Endothelial cell of hepatic sinusoid (primary cell): Measurements from ENCODE around the gene CNOT1.

Experiments used
- in situ Hi-C: cut with HindIII; loops from 2 replicates; pipeline ENCODE4 v1.10.0; 2017; ENCODE audit warnings: low sequenced_read_pairs

CNOT1 gene

GRCh38 chr16:58519707-58520106 is 109.9 kb downstream of the CNOT1 start:
- in situ Hi-C loops, result no loop called here

DNA sequence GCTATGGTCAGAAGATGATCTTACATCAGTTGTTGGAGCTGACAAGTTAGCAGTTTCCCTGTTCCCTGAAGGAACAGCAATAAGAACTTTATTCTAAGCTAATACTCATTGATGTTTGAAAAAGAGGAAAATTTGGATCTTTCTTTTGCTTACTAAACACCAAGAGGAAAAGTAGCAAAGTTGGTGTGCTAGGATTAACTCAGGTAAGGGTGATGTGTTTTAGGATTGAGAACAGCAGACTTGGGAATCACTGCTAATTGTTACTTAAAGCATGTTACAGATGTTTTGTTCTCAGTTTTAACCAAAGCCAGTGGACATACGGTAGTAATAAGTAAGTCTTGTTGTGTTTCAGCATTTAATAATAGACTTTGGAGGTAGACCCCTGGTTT is 110.7 kb downstream of the CNOT1 start:
- in situ Hi-C loops, result no loop called here

DNA sequence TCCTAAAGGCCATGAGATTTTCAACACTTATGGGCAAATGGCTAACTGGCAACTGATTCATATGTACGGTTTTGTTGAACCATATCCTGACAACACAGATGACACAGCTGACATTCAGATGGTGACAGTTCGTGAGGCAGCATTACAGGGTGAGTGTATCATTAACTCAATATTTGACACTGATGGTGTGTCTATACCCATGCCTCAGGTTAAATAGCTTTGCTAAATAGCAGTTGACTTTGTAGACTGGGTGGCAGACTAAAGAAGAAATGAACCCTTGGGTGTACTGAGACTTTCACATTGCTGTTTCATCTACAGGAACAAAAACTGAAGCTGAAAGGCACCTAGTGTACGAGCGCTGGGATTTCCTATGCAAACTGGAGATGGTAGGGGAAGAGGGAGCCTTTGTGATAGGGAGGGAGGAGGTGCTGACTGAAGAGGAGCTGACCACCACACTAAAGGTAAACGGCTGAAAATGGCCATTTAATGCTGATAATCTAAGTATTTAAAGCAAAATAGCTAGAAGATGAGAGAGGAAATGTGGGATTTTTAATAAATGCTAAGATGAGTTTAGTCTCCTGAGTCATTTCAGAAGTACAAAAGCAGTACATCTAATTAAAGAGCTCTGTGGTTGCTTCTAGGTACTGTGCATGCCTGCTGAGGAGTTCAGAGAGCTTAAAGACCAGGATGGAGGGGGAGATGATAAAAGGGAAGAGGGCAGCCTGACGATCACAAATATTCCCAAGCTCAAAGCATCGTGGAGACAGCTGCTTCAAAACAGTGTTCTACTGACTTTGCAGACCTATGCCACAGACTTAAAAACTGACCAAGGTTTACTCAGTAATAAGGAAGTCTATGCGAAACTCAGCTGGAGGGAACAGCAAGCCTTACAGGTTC is 111.3 kb downstream of the CNOT1 start:
- in situ Hi-C loops, result no loop called here

GRCh38 chr16:58516768-58517107 is 112.9 kb downstream of the CNOT1 start:
- in situ Hi-C loops, result no loop called here

DNA sequence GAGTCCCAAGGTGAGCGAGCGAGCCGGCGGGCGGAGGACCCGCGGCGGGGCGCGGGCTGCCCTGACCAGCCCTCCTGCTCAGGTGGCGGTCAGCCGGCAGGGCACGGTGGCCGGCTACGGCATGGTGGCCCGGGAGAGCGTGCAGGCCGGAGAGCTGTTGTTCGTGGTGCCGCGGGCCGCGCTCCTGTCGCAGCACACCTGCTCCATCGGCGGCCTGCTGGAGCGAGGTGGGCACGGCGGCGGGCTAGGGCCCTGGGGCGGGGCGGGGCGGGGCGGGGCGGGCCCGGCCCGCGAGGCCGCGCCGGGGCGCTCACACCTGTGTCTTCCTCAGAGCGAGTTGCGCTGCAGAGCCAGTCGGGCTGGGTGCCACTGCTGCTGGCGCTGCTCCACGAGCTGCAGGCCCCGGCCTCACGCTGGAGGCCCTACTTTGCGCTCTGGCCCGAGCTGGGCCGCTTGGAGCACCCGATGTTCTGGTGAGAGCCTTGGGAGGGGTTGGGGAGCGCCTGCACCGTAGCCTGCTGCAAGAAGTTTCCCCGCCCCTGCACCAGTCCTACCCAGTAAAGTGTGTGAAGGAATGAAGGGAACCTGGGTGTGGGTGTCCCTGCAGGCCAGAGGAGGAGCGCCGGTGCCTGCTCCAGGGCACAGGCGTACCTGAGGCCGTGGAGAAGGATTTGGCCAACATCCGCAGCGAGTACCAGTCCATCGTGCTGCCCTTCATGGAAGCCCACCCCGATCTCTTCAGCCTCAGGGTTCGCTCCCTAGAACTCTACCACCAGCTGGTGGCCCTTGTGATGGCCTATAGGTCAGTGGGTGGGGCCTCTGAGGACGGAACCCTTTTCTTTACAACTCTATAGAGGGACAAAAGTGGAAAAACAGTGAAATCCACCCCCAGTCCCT is 113.5 kb downstream of the CNOT1 start:
- in situ Hi-C loops, result no loop called here

DNA sequence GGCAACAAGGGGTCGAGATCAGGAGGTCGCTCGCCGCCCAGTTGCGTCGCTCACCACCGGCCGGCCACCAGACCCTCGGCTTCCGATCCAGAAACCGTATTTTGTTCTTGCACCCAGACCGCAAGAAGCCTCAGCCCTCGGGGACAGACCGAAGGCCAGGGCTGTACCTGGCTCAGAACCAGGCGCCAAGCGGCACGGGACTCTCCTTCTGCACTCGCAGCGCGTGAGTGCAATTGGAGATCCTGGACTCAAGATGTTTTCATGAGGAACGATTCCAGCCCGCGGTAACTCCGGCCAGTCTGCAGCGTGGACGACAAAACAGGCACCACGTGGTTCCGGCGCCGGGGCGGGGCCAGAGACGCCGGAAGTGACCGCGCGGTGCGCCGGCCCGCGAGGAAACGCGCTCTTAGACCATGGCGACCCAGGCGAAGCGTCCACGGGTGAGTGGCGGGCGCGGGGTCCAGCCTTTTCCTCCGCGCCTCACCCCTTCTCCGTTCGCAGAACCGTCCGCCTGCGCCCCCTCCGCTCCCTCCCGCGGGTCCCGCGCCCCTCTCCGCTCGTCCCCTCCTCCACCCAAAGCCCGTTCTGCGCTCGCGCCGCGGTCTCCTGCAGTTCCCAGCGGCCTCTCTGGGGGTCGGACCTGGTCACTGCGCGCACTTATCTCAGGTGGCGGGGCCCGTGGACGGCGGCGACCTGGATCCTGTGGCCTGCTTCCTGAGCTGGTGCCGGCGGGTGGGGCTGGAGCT is 114.3 kb downstream of the CNOT1 start, which contains the start of gene SETD6:
Gene SETD6, plus strand, starts transcription at position 393 of the 746 bp plus-strand sequence. Its CDS starts 21 bp downstream, at position 414.
- in situ Hi-C loops, result no loop called here

GRCh38 chr16:58513874-58514273 is 115.8 kb downstream of the CNOT1 start:
- in situ Hi-C loops, result no loop called here

GRCh38 chr16:58511933-58512815 is 117.5 kb downstream of the CNOT1 start:
- in situ Hi-C loops, result no loop called here

DNA sequence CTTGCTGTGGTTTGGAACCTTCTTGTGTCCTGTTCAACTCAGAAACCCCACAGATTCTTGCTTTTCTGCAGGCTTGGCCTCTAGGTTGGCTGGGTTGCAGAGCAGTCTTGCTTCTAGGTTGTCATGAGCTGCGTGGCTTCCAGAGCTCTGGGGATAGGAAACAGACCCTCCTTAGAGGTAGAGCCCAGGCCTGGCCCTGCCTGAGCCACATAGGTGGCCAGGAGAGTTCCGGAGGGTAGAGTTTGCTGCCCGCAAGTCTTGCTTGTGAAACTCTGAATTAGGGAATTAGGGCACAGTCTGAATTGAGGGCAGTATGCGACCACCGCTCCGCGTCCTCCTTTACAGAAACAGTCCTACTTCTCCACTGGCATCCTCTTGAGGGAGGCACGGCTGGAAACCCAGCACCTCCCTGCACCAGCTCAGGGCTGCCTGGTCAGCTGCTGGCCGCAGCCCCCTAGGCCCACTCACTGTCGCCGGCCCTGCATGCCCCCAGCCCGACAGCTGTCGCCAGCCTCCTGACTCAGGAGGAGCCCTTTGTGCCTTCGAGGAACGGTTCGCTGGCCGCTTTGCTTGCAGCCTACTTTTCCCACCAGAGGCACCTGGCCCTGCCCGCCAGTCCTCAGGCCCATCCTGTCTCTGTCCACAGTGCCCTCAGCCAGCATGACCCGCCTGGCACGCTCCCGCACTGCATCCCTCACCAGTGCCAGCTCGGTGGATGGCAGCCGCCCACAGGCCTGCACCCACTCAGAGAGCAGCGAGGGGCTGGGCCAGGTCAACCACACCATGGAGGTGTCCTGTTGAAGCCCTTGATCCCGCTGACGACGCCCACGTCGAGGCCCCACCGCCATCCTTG is 118.6 kb downstream of the CNOT1 start:
- in situ Hi-C loops, result no loop called here

DNA sequence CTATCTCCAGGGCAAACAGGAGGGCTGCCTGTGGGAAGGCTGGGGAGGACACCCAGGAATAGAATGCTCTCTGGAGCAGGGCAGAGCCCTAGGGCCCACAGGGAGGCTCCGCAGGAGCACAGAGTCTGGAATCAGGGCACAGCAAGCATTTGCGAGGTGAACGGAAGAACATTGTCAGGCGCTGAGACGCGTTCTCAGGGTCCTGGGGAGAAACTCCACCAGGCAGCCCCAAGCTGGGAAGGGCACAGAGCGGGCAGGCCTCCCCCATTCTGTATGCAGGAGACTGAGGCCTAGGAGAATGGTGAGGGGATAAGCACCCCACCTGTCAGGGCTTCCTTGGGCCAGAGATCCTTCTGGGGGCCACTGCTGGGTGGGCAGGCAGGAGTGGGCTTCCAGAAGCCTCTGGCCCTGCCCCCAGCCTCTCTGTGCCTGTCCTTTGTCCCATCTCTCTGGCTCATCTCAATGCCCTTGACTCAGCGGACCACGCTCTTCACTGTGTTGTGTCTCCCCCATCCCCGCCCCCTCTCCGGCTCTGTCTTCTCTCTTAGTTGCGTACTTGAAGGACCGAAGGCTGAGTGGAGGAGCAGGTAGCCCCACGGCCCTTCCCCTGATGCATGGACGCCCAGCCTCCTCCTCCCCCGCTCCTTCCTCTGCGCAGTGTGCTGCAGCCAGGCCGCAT is 119.4 kb downstream of the CNOT1 start:
- in situ Hi-C loops, result no loop called here

DNA sequence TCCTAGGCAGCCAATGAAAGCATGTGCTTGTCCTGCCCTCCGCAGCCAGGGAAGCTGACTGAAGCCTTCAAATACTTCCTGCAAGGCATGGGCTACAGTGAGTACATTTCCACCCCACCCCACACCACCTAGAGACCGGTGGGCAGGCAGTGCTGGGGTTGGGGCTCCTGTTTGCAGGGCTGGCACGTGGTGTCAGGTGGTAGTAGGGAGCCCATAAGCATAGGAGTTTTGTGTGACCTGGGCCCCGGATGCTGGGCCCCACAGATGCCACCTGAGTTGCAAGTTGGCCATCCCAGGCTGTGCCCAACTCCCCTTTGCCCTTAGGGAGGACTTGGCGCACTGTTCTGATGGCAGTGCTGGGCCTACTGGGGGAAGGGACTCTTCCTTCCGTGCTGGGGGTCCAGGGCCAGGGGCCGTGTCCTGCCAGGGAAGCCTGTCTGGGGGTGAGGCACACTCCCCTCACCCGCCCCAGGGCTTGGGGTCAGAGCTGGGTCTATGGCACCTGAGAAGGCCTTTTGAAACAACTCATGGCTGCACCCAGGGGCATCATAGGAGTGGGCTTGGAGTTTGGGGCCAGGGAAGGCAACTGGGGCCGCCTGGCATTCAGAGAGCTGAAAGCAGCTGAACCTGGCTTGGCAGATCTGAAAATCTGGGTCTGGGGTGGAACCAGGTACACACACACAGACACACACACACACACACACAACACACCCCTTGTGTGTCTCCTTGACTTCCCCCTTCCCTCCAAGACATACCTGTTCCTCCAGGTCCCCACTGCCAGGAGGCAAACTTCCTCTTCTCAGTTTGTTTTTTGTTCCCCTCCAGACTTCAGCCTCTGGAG is 120.2 kb downstream of the CNOT1 start:
- in situ Hi-C loops, result no loop called here

DNA sequence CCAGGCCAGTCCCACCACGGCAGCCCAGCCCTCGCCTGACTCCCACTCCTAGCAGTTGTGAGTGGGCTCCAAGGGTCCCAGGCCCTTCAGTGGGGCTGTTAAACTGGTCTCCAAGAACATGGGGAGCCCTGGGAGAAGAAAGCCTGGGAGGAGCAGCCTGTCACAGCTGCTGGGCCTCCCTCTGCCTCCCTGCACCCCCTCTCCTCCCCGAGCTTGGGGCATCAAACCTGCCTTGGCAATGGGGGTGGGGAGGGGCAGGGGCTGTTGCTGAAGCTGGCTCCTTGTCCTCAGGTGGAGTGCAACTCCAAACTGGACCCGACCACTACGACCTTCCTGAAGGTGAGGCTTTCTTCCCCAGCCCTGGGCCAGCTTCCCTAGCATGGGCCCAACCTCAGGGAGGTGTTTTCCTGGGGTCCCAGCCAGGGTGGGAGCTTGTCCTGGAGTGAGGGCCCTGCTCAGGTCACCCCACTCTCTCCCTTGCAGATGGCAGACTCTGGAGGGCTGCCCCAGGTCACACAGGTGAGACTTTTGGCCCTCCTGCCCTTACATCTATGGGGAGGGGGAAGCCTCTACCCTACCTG is 120.9 kb downstream of the CNOT1 start:
- in situ Hi-C loops, result no loop called here

GRCh38 chr16:58507963-58508670 is 121.5 kb downstream of the CNOT1 start:
- in situ Hi-C loops, result no loop called here

GRCh38 chr16:58507195-58507962 is 122.2 kb downstream of the CNOT1 start:
- in situ Hi-C loops, result no loop called here

- in situ Hi-C loops, result no loop called here
Measured at GRCh38 chr16:58506241-58507194, 123.1 kb downstream of the CNOT1 start.
